Activated CD4-positive, alpha-beta T cell treated with anti-CD3 and anti-CD28 coated beads, Interleukin-10, Interleukin-2, amounts not matched to agents 100 ng/mL and 50 ng/mL, durations not matched to agents 16 hours and 8 hours (primary cell): Measurements from ENCODE around the gene MRE11.
A peak's percentile ranks its signal among the peaks of the same experiment; 100 is the strongest.

Source experiments
- DNase-seq: peaks from one replicate; pipeline ENCODE4 v3.0.0-alpha.2; 2020

The MRE11 gene

GRCh38 chr11:94504689-94505293, 11.1 kb upstream of the MRE11 start:
- DNase-seq: peak; percentile 57

- no peak for DNase-seq
Measured at GRCh38 chr11:94501522-94501921, 7.9 kb upstream of the MRE11 start.

GRCh38 chr11:94500181-94500580, 6.5 kb upstream of the MRE11 start:
- no peak for DNase-seq

- no peak for DNase-seq
Measured at GRCh38 chr11:94494126-94494680, 559 bp upstream of the MRE11 start.

- DNase-seq: no peak
Measured at GRCh38 chr11:94486068-94486467, 7.6 kb downstream of the MRE11 start.

- DNase-seq: no peak
Measured at GRCh38 chr11:94481342-94481741, 12.3 kb downstream of the MRE11 start.

GRCh38 chr11:94477624-94478023, 16.0 kb downstream of the MRE11 start:
- no peak for DNase-seq

GRCh38 chr11:94472916-94473799, 20.5 kb downstream of the MRE11 start:
- peak; percentile 64 for DNase-seq

GRCh38 chr11:94469416-94469815, 24.2 kb downstream of the MRE11 start:
- DNase-seq: peak; percentile 48

GRCh38 chr11:94459576-94459975, 34.1 kb downstream of the MRE11 start:
- DNase-seq: peak; percentile 54

GRCh38 chr11:94457118-94458029, 36.3 kb downstream of the MRE11 start:
- DNase-seq: peak; percentile 13

- DNase-seq: no peak
Measured at GRCh38 chr11:94455861-94456260, 37.8 kb downstream of the MRE11 start.

- no peak for DNase-seq
Measured at GRCh38 chr11:94454301-94454700, 39.3 kb downstream of the MRE11 start.

GRCh38 chr11:94452988-94453387, 40.7 kb downstream of the MRE11 start:
- no peak for DNase-seq

GRCh38 chr11:94450048-94450447, 43.6 kb downstream of the MRE11 start:
- no peak for DNase-seq

- no peak for DNase-seq
Measured at GRCh38 chr11:94449437-94449836, 44.2 kb downstream of the MRE11 start.

- DNase-seq: no peak
Measured at GRCh38 chr11:94449029-94449428, 44.6 kb downstream of the MRE11 start.

GRCh38 chr11:94447149-94447548, 46.5 kb downstream of the MRE11 start:
- no peak for DNase-seq

GRCh38 chr11:94445641-94446040, 48.0 kb downstream of the MRE11 start:
- no peak for DNase-seq

- no peak for DNase-seq
Measured at GRCh38 chr11:94433049-94433448, 60.6 kb downstream of the MRE11 start.

- no peak for DNase-seq
Measured at GRCh38 chr11:94424662-94425061, 69.0 kb downstream of the MRE11 start.

- no peak for DNase-seq
Measured at GRCh38 chr11:94424011-94424410, 69.6 kb downstream of the MRE11 start.

GRCh38 chr11:94423507-94423906, 70.1 kb downstream of the MRE11 start:
- no peak for DNase-seq
